ENCODE data around the gene APPL1.

APPL1 gene

GRCh38 chr3:57256844-57257243 is 29.3 kb downstream of the APPL1 start:
- Histone ChIP-seq H3K14ac (ENCODE audit: low read length) (no peak overlapping the region), H3K9ac (ENCODE audit: low read depth, low read length, poor library complexity) (no peak overlapping the region), H4K91ac (ENCODE audit: low read depth, low read length, poor library complexity) (no peak overlapping the region), H4K8ac (ENCODE audit: low read depth, low read length) (no peak overlapping the region), H3K23ac (ENCODE audit: low read depth, low read length, poor library complexity) (no peak overlapping the region), H3K9me3 (replicated peaks in 1 of 2; ENCODE audit: control insufficient read depth in 2 of 2, insufficient read depth in 1 of 2, low read depth in 1 of 2, low read length in 2 of 2) (no peaks in the 10 kb centered on the region), H2BK5ac (ENCODE audit: low read length) (no peak overlapping the region), H3K18ac (ENCODE audit: low read length) (no peak overlapping the region), H3K27me3 (ENCODE audit: control insufficient read depth in 3 of 3, insufficient read depth in 3 of 3, low read depth in 1 of 3, low read length in 3 of 3) (no peaks in the 10 kb centered on the region), H2BK120ac (ENCODE audit: low read depth, low read length) (no peak overlapping the region), H2BK15ac (ENCODE audit: low read length) (no peak overlapping the region), H2AFZ (ENCODE audit: low read length) (no peak overlapping the region), H3K79me1 (ENCODE audit: low read depth, low read length) (no peaks in the 10 kb centered on the region), H3K4me1 (ENCODE audit: control insufficient read depth in 2 of 2, insufficient read depth in 1 of 2, low read depth in 1 of 2, low read length in 2 of 2) (no peaks in the 10 kb centered on the region), H3K4ac (ENCODE audit: low read length) (no peak overlapping the region), H2AK5ac (ENCODE audit: low read depth, low read length) (no peak overlapping the region), H2BK12ac (ENCODE audit: low read length) (no peak overlapping the region), H3K4me2 (ENCODE audit: insufficient read depth, low read length, poor library complexity, severe bottlenecking) (no peak overlapping the region), H3K36me3 (replicated peaks in 1 of 2; ENCODE audit: control insufficient read depth in 2 of 2, insufficient read depth in 2 of 2, low read length in 2 of 2) (peaks cover 6 to 71% of the 10 kb centered on the region in 2 donors), H3K4me3 (ENCODE audit: low read length in 2 of 2) (no peak overlapping the region), H3K27ac (replicated peaks; ENCODE audit: low read length) (no peak overlapping the region)
- no CpG with 5 or more reads among the region's 3 CpGs for WGBS, 2 donors (ENCODE audit: extremely low coverage in 2 of 2, insufficient read length in 2 of 2, insufficient replicate concordance in 1 of 2)
- DNase-seq (ENCODE audit: low spot score): no peak

GRCh38 chr3:57257678-57258077 is 30.1 kb downstream of the APPL1 start:
- Histone ChIP-seq H3K9me3 (replicated peaks in 1 of 2; ENCODE audit: control insufficient read depth in 2 of 2, insufficient read depth in 1 of 2, low read depth in 1 of 2, low read length in 2 of 2) (peaks cover 0 to 2% of the 10 kb centered on the region in 2 donors), H3K4me1 (ENCODE audit: control insufficient read depth in 2 of 2, insufficient read depth in 1 of 2, low read depth in 1 of 2, low read length in 2 of 2) (no peaks in the 10 kb centered on the region), H3K27me3 (ENCODE audit: control insufficient read depth in 3 of 3, insufficient read depth in 3 of 3, low read depth in 1 of 3, low read length in 3 of 3) (no peaks in the 10 kb centered on the region), H3K79me1 (ENCODE audit: low read depth, low read length) (no peaks in the 10 kb centered on the region), H3K18ac (ENCODE audit: low read length) (no peak overlapping the region), H2BK5ac (ENCODE audit: low read length) (no peak overlapping the region), H3K36me3 (replicated peaks in 1 of 2; ENCODE audit: control insufficient read depth in 2 of 2, insufficient read depth in 2 of 2, low read length in 2 of 2) (peaks cover 6 to 69% of the 10 kb centered on the region in 2 donors), H3K4me2 (ENCODE audit: insufficient read depth, low read length, poor library complexity, severe bottlenecking) (no peak overlapping the region), H3K9ac (ENCODE audit: low read depth, low read length, poor library complexity) (no peak overlapping the region), H3K27ac (replicated peaks; ENCODE audit: low read length) (no peak overlapping the region), H3K23ac (ENCODE audit: low read depth, low read length, poor library complexity) (no peak overlapping the region), H2AK5ac (ENCODE audit: low read depth, low read length) (no peak overlapping the region), H4K8ac (ENCODE audit: low read depth, low read length) (no peak overlapping the region), H3K4me3 (ENCODE audit: low read length in 2 of 2) (no peak overlapping the region), H3K14ac (ENCODE audit: low read length) (no peak overlapping the region), H2AFZ (ENCODE audit: low read length) (no peak overlapping the region), H2BK15ac (ENCODE audit: low read length) (no peak overlapping the region), H3K4ac (ENCODE audit: low read length) (no peak overlapping the region), H4K91ac (ENCODE audit: low read depth, low read length, poor library complexity) (no peak overlapping the region), H2BK12ac (ENCODE audit: low read length) (no peak overlapping the region), H2BK120ac (ENCODE audit: low read depth, low read length) (no peak overlapping the region)
- DNase-seq (ENCODE audit: low spot score): no peak

GRCh38 chr3:57261119-57261518 is 33.6 kb downstream of the APPL1 start:
- Histone ChIP-seq H3K36me3 (replicated peaks in 1 of 2; ENCODE audit: control insufficient read depth in 2 of 2, insufficient read depth in 2 of 2, low read length in 2 of 2) (peaks cover 6 to 80% of the 10 kb centered on the region in 2 donors), H2BK15ac (ENCODE audit: low read length) (no peak overlapping the region), H3K79me1 (ENCODE audit: low read depth, low read length) (no peaks in the 10 kb centered on the region), H3K4ac (ENCODE audit: low read length) (no peak overlapping the region), H3K4me1 (ENCODE audit: control insufficient read depth in 2 of 2, insufficient read depth in 1 of 2, low read depth in 1 of 2, low read length in 2 of 2) (no peaks in the 10 kb centered on the region), H3K4me2 (ENCODE audit: insufficient read depth, low read length, poor library complexity, severe bottlenecking) (no peak overlapping the region), H3K27ac (replicated peaks; ENCODE audit: low read length) (no peak overlapping the region), H2AK5ac (ENCODE audit: low read depth, low read length) (no peak overlapping the region), H3K9ac (ENCODE audit: low read depth, low read length, poor library complexity) (no peak overlapping the region), H3K9me3 (replicated peaks in 1 of 2; ENCODE audit: control insufficient read depth in 2 of 2, insufficient read depth in 1 of 2, low read depth in 1 of 2, low read length in 2 of 2) (peaks cover 0 to 18% of the 10 kb centered on the region in 2 donors), H4K8ac (ENCODE audit: low read depth, low read length) (no peak overlapping the region), H2BK120ac (ENCODE audit: low read depth, low read length) (no peak overlapping the region), H3K14ac (ENCODE audit: low read length) (no peak overlapping the region), H3K27me3 (ENCODE audit: control insufficient read depth in 3 of 3, insufficient read depth in 3 of 3, low read depth in 1 of 3, low read length in 3 of 3) (no peaks in the 10 kb centered on the region), H3K18ac (ENCODE audit: low read length) (no peak overlapping the region), H3K4me3 (ENCODE audit: low read length in 2 of 2) (no peak overlapping the region), H2BK5ac (ENCODE audit: low read length) (no peak overlapping the region), H2AFZ (ENCODE audit: low read length) (no peak overlapping the region), H4K91ac (ENCODE audit: low read depth, low read length, poor library complexity) (no peak overlapping the region), H3K23ac (ENCODE audit: low read depth, low read length, poor library complexity) (no peak overlapping the region), H2BK12ac (ENCODE audit: low read length) (no peak overlapping the region)
- DNase-seq (ENCODE audit: low spot score): no peak
- WGBS, 2 donors (ENCODE audit: extremely low coverage in 2 of 2, insufficient read length in 2 of 2, insufficient replicate concordance in 1 of 2): no CpG with 5 or more reads among the region's 4 CpGs

- peaks cover 6 to 85% of the 10 kb centered on the region in 2 donors for H3K36me3 ChIP-seq (replicated peaks in 1 of 2; ENCODE audit: control insufficient read depth in 2 of 2, insufficient read depth in 2 of 2, low read length in 2 of 2)
- no peak for DNase-seq (ENCODE audit: low spot score)
- H3K27ac ChIP-seq (replicated peaks; ENCODE audit: low read length): no peak overlapping the region
- H3K4me2 ChIP-seq (ENCODE audit: insufficient read depth, low read length, poor library complexity, severe bottlenecking): no peak overlapping the region
- no peak overlapping the region for H4K91ac ChIP-seq (ENCODE audit: low read depth, low read length, poor library complexity)
- no peak overlapping the region for H4K8ac ChIP-seq (ENCODE audit: low read depth, low read length)
- H2BK120ac ChIP-seq (ENCODE audit: low read depth, low read length): no peak overlapping the region
- WGBS, 2 donors (ENCODE audit: extremely low coverage in 2 of 2, insufficient read length in 2 of 2, insufficient replicate concordance in 1 of 2): no CpG with 5 or more reads among the region's 3 CpGs
- no peak overlapping the region for H2AFZ ChIP-seq (ENCODE audit: low read length)
- H2AK5ac ChIP-seq (ENCODE audit: low read depth, low read length): no peak overlapping the region
- no peak overlapping the region for H2BK5ac ChIP-seq (ENCODE audit: low read length)
- peaks cover 0 to 20% of the 10 kb centered on the region in 2 donors for H3K9me3 ChIP-seq (replicated peaks in 1 of 2; ENCODE audit: control insufficient read depth in 2 of 2, insufficient read depth in 1 of 2, low read depth in 1 of 2, low read length in 2 of 2)
- H3K9ac ChIP-seq (ENCODE audit: low read depth, low read length, poor library complexity): no peak overlapping the region
- H3K27me3 ChIP-seq (ENCODE audit: control insufficient read depth in 3 of 3, insufficient read depth in 3 of 3, low read depth in 1 of 3, low read length in 3 of 3): no peaks in the 10 kb centered on the region
- H3K18ac ChIP-seq (ENCODE audit: low read length): no peak overlapping the region
- H3K14ac ChIP-seq (ENCODE audit: low read length): no peak overlapping the region
- H3K23ac ChIP-seq (ENCODE audit: low read depth, low read length, poor library complexity): no peak overlapping the region
- H2BK12ac ChIP-seq (ENCODE audit: low read length): no peak overlapping the region
- H3K4me3 ChIP-seq (ENCODE audit: low read length in 2 of 2): no peak overlapping the region
- H3K4me1 ChIP-seq (ENCODE audit: control insufficient read depth in 2 of 2, insufficient read depth in 1 of 2, low read depth in 1 of 2, low read length in 2 of 2): no peaks in the 10 kb centered on the region
- no peaks in the 10 kb centered on the region for H3K79me1 ChIP-seq (ENCODE audit: low read depth, low read length)
- no peak overlapping the region for H3K4ac ChIP-seq (ENCODE audit: low read length)
- no peak overlapping the region for H2BK15ac ChIP-seq (ENCODE audit: low read length)
These were observed 34.4 kb downstream of the APPL1 start for GRCh38 chr3:57261929-57262328.
